RWPE1 (cell line): Measurements from ENCODE around the gene DROSHA.

Experiments used
- CTCF ChIA-PET: fragments of 350-600 bp; sonication (Branson Sonifier 250); formaldehyde crosslinking; extraction: SDS; loops from one replicate; lab custom pipeline; 2021; lab: Yijun Ruan, JAX
- POLR2A ChIA-PET: fragments of 400-600 bp; formaldehyde crosslinking; extraction: SDS; loops from one replicate; lab custom pipeline; 2020; ENCODE audit warnings: antibody characterized with exemption; ENCODE audit not compliant: low non-redundant PET; lab: Yijun Ruan, JAX
- DNase-seq: peaks from one replicate; pipeline ENCODE4 v3.0.0; 2012; ENCODE audit warnings: low spot score
- H3K27ac ChIP-seq: fragments of 450-650 bp; 2 replicates; pipeline ENCODE4 v1.5.1; 2017
- TF ChIP-seq, protein P1 (sequence below): fragments of 450-650 bp; conservative IDR thresholded peaks from 2 replicates; pipeline ENCODE4 v1.5.1; 2017; ENCODE audit warnings: low read depth, mild to moderate bottlenecking

The DROSHA gene

GRCh38 chr5:31442058-31442745, 89.7 kb downstream of the DROSHA start:
- TF ChIP-seq, protein P1, sequence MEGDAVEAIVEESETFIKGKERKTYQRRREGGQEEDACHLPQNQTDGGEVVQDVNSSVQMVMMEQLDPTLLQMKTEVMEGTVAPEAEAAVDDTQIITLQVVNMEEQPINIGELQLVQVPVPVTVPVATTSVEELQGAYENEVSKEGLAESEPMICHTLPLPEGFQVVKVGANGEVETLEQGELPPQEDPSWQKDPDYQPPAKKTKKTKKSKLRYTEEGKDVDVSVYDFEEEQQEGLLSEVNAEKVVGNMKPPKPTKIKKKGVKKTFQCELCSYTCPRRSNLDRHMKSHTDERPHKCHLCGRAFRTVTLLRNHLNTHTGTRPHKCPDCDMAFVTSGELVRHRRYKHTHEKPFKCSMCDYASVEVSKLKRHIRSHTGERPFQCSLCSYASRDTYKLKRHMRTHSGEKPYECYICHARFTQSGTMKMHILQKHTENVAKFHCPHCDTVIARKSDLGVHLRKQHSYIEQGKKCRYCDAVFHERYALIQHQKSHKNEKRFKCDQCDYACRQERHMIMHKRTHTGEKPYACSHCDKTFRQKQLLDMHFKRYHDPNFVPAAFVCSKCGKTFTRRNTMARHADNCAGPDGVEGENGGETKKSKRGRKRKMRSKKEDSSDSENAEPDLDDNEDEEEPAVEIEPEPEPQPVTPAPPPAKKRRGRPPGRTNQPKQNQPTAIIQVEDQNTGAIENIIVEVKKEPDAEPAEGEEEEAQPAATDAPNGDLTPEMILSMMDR, result no peak
- CTCF ChIA-PET, result no interaction called here
- no peak overlapping the region for H3K27ac ChIP-seq
- no peak for DNase-seq
- POLR2A ChIA-PET, result no interaction called here

DNA sequence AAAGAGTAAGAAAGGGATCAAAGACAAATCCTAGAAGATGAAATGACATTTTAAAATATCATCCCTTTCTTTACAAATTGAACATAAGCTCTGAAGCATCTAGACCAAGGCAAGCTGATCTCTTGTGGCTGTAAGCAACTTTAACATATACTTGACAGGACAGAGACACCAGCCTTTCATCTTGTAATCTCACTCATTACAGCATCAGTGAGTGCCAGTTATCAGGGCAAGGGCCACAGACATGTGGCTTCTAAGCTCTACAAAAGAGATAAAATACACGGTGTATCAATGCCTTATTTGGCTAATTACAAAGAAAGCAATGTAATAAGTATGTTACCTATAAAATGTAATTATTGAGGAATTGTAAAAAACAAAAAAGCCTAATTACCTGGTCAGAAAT, 95.0 kb downstream of the DROSHA start:
- H3K27ac ChIP-seq, result no peak overlapping the region
- CTCF ChIA-PET, result no interaction called here
- DNase-seq, result no peak
- TF ChIP-seq, protein P1, result no peak
- POLR2A ChIA-PET, result no interaction called here

- no peak overlapping the region for H3K27ac ChIP-seq
- no peak for DNase-seq
- ChIA-PET POLR2A (no interaction called here), CTCF (no interaction called here)
- TF ChIP-seq, protein P1, result no peak
Observed at GRCh38 chr5:31435730-31436129, 96.2 kb downstream of the DROSHA start.

DNA sequence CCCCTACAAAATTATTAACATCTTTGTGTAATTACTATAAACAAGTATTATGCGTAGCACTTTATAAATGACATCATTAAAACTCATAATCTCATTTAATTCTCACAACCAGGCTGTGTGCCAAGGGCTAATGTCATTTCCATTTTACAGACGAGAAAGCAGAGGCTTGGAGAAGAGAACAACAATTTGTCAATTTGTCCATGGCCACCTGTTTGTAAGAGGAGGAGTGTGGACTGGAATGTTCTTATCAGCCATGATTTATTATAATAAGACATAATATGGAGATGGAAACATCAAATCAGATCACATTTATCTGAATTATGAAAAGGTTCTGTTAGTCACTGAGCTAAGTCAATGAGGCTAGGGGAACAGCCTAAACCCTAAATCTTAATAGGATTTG, 97.0 kb downstream of the DROSHA start:
- DNase-seq, result no peak
- CTCF ChIA-PET, result no interaction called here
- POLR2A ChIA-PET, result no interaction called here

DNA sequence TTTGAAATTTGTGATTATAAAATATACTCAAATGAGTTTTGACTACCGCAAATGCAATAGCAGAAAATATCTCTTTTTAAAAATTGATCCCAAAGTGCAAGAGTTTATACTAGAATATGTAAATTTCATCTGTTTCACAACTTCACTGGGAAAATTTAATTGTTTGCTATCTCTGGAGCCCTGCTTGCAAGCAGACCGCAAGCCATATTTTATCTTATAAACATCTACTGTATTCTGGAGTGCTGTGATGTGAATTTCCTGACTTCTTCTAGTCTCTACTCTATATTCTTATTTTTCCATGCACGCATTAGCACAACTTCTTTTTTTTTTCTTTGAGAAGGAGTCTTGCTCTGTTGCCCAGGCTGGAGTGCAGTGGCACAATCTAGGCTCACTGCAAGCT, 98.7 kb downstream of the DROSHA start:
- no peak for DNase-seq
- CTCF ChIA-PET, result no interaction called here
- POLR2A ChIA-PET, result no interaction called here
- H3K27ac ChIP-seq, result no peak overlapping the region
- TF ChIP-seq, protein P1, result no peak

More for the DNA sequence above, 97.0 kb downstream of the DROSHA start:
- TF ChIP-seq, protein P1, result no peak
- H3K27ac ChIP-seq, result no peak overlapping the region

DNA sequence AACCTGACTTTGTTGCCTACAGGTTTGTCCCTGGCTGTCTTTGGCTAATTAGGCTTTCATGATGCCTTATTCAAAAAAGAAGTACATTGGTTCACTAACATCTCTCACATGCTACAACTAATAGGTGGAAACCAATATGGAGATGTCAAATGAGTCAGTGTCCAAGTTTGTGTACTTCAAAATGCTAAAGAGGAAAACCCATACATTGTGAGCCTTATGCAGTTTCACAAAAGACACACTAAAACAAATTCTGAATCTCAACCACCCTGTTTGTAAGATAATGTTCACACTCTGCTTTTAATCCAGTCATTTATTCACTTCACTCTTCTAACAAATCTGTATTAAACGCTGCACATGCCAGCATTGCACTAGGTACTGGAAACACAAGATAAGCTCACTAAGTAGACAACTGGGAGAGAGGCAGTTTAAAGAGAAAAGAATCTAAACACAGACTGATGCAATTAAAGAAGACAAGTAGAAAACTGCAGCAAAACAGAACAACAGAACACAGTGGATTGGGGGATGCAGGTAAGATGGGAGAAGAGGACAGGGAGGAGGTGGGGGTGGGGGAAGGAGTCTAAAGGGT, 104.1 kb downstream of the DROSHA start:
- no peak for DNase-seq
- no peak overlapping the region for H3K27ac ChIP-seq
- CTCF ChIA-PET, result no interaction called here
- POLR2A ChIA-PET, result no interaction called here
- TF ChIP-seq, protein P1, result no peak
